ENCODE results near the gene RTL10.
A peak's percentile ranks its signal among the peaks of the same experiment; 100 is the strongest.

The RTL10 gene

GRCh38 chr22:19854778-19855503, at the start of gene RTL10, which contains the start of gene GNB1L (continued):
- TF ChIP-seq ZNF239 (tag by site-specific recombination; IDR thresholded peaks at IDR 0.05): no peak; the same call in 1 of the 2 replicates
- TF ChIP-seq ZNF274 (IDR thresholded peaks at IDR 0.05; ENCODE audit: low read length): no peak
- TF ChIP-seq ZNF274 (tag by site-specific recombination; IDR thresholded peaks at IDR 0.05; ENCODE audit: borderline replicate concordance): no peak
- no peak for TF ChIP-seq ZNF843 (tag by site-specific recombination; IDR thresholded peaks at IDR 0.05)
- TF ChIP-seq YY2 (tag by site-specific recombination; IDR thresholded peaks at IDR 0.05): peak; percentile 11; the same call in 1 of the 2 replicates
- no peak for TF ChIP-seq ZNF426 (tag by site-specific recombination; IDR thresholded peaks at IDR 0.05)
- TF ChIP-seq ZBTB20 (tag by site-specific recombination; IDR thresholded peaks at IDR 0.05): peak; percentile 85
- TF ChIP-seq ZFHX2 (tag by site-specific recombination; conservative IDR thresholded peaks at IDR 0.05): peak; percentile 72
- TF ChIP-seq ZBTB21 (tag by site-specific recombination; IDR thresholded peaks at IDR 0.05): no peak
- TF ChIP-seq HOXC10 (CRISPR knock-in tag; IDR thresholded peaks at IDR 0.05): no peak
- TF ChIP-seq KLF8 (tag by site-specific recombination; IDR thresholded peaks at IDR 0.05): peak; percentile 53
- no peak for TF ChIP-seq ZNF549 (tag by site-specific recombination; IDR thresholded peaks at IDR 0.05)
- TF ChIP-seq ZNF221 (tag by site-specific recombination; IDR thresholded peaks at IDR 0.05; ENCODE audit: borderline replicate concordance): no peak
- TF ChIP-seq SP7 (tag by site-specific recombination; IDR thresholded peaks at IDR 0.05): peak; percentile 60
- peak; percentile 59; the same call in 1 of the 2 replicates for TF ChIP-seq ZNF580 (tag by site-specific recombination; IDR thresholded peaks at IDR 0.05)
- TF ChIP-seq ZBTB10 (tag by site-specific recombination; IDR thresholded peaks at IDR 0.05): no peak
- TF ChIP-seq, protein P1, sequence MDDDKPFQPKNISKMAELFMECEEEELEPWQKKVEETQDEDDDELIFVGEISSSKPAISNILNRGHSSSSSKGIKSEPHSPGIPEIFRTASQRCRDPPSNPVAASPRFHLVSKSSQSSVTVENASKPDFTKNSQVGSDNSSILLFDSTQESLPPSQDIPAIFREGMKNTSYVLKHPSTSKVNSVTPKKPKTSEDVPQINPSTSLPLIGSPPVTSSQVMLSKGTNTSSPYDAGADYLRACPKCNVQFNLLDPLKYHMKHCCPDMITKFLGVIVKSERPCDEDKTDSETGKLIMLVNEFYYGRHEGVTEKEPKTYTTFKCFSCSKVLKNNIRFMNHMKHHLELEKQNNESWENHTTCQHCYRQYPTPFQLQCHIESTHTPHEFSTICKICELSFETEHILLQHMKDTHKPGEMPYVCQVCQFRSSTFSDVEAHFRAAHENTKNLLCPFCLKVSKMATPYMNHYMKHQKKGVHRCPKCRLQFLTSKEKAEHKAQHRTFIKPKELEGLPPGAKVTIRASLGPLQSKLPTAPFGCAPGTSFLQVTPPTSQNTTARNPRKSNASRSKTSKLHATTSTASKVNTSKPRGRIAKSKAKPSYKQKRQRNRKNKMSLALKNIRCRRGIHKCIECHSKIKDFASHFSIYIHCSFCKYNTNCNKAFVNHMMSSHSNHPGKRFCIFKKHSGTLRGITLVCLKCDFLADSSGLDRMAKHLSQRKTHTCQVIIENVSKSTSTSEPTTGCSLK (tag by site-specific recombination; IDR thresholded peaks at IDR 0.05): no peak
- TF ChIP-seq ZNF629 (tag by site-specific recombination; IDR thresholded peaks at IDR 0.05): peak; percentile 38; the same call in 1 of the 2 replicates
- no peak; the same call in 1 of the 2 replicates for TF ChIP-seq ZNF366 (tag by site-specific recombination; conservative IDR thresholded peaks at IDR 0.05)
- no peak for TF ChIP-seq ZNF776 (tag by site-specific recombination; IDR thresholded peaks at IDR 0.05; ENCODE audit: borderline replicate concordance)
- no peak for TF ChIP-seq ZNF292 (tag by site-specific recombination; IDR thresholded peaks at IDR 0.05; ENCODE audit: borderline replicate concordance, low read depth)
- no peak for TF ChIP-seq ZNF658 (tag by site-specific recombination; IDR thresholded peaks at IDR 0.05)
- TF ChIP-seq, protein P2, sequence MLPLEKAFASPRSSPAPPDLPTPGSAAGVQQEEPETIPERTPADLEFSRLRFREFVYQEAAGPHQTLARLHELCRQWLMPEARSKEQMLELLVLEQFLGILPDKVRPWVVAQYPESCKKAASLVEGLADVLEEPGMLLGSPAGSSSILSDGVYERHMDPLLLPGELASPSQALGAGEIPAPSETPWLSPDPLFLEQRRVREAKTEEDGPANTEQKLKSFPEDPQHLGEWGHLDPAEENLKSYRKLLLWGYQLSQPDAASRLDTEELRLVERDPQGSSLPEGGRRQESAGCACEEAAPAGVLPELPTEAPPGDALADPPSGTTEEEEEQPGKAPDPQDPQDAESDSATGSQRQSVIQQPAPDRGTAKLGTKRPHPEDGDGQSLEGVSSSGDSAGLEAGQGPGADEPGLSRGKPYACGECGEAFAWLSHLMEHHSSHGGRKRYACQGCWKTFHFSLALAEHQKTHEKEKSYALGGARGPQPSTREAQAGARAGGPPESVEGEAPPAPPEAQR (tag by site-specific recombination; IDR thresholded peaks at IDR 0.05): no peak
- no peak for TF ChIP-seq ZNF600 (tag by site-specific recombination; IDR thresholded peaks at IDR 0.05)
- TF ChIP-seq ZNF391 (tag by site-specific recombination; IDR thresholded peaks at IDR 0.05; ENCODE audit: borderline replicate concordance, low read depth): no peak; the same call in 1 of the 2 replicates
- peak; percentile 49; the same call in 1 of the 2 replicates for TF ChIP-seq ZXDB (tag by site-specific recombination; IDR thresholded peaks at IDR 0.05)
- peak; percentile 23; the same call in 1 of the 2 replicates for TF ChIP-seq ZIC2 (tag by site-specific recombination; IDR thresholded peaks at IDR 0.05)
- no peak for TF ChIP-seq ZNF311 (tag by site-specific recombination; IDR thresholded peaks at IDR 0.05; ENCODE audit: borderline replicate concordance)
- peak; percentile 79 for TF ChIP-seq ZNF792 (tag by site-specific recombination; IDR thresholded peaks at IDR 0.05)
- no peak; the same call in 1 of the 2 replicates for TF ChIP-seq GLIS1 (tag by site-specific recombination; IDR thresholded peaks at IDR 0.05)
- peak; percentile 81; the same call in 1 of the 2 replicates for TF ChIP-seq OVOL3 (tag by site-specific recombination; IDR thresholded peaks at IDR 0.05)
- peak; percentile 100 for TF ChIP-seq ZBTB26 (tag by site-specific recombination; optimal IDR thresholded peaks at IDR 0.05)
- no peak; the same call in 1 of the 2 replicates for TF ChIP-seq ZNF623 (tag by site-specific recombination; IDR thresholded peaks at IDR 0.05)
